ENCODE measurements around the gene ATP6V1C2. TPM values are rescaled to one million over a fixed set of nuclear protein-coding genes. Genes with fewer than 3 reads are reported as not detected.

ATP6V1C2 gene
- polyA plus RNA-seq, 2 of the 4 experiments (the other 2 are of a cell fraction), result 0.08 to 0.14 TPM

GRCh38 chr2:10678225-10678624 is 43.2 kb upstream of the ATP6V1C2 start (continued):
- TF ChIP-seq POLR2A (IDR thresholded peaks at IDR 0.05; ENCODE audit: low read length), result no peak

- Histone ChIP-seq H3K4me3 (no peak overlapping the region), H3K9me3 (no peaks in the 10 kb centered on the region), H3K4me1 (peaks cover 4% of the 10 kb centered on the region; the same call in 1 of the 3 replicates), H3K27ac (no peak overlapping the region), H3K4me2 (no peak overlapping the region)
- ChIA-PET POLR2A (no interaction called here), CTCF (interaction anchor here (0.9 to 1.4 kb wide), 2 partner anchors 8 to 57 kb away, joined by 3 to 6 read pairs; no protein-coding TSS in a partner anchor)
- WGBS (ENCODE audit: missing lambda C conversion rate), result 76% methylated on average over 1 of the region's 1 CpG
- TF ChIP-seq PHF8 (IDR thresholded peaks at IDR 0.05; ENCODE audit: borderline replicate concordance, low read depth) (no peak), MAZ (IDR thresholded peaks at IDR 0.05; ENCODE audit: borderline replicate concordance, low read depth, low read length) (no peak), POLR2AphosphoS2 (conservative IDR thresholded peaks at IDR 0.05; ENCODE audit: low read length) (no peak), CBX2 (IDR thresholded peaks at IDR 0.05; ENCODE audit: borderline replicate concordance, low read depth) (no peak), KDM5A (IDR thresholded peaks at IDR 0.05) (no peak), MYC (IDR thresholded peaks at IDR 0.05; ENCODE audit: borderline replicate concordance, low read length) (no peak), RCOR1 (IDR thresholded peaks at IDR 0.05; ENCODE audit: low read depth, low read length) (no peak), HOXB5 (CRISPR knock-in tag; IDR thresholded peaks at IDR 0.05) (no peak), EP300 (IDR thresholded peaks at IDR 0.05) (no peak), TFCP2L1 (CRISPR knock-in tag; IDR thresholded peaks at IDR 0.05) (no peak), HMGXB4 (CRISPR knock-in tag; IDR thresholded peaks at IDR 0.05; ENCODE audit: borderline replicate concordance) (no peak), ATOH8 (CRISPR knock-in tag; IDR thresholded peaks at IDR 0.05; ENCODE audit: low read depth) (no peak), SREBF2 (IDR thresholded peaks at IDR 0.05) (no peak), JUN (IDR thresholded peaks at IDR 0.05) (no peak), BHLHE40 (IDR thresholded peaks at IDR 0.05; ENCODE audit: low read depth, low read length) (no peak), RNF2 (IDR thresholded peaks at IDR 0.05; ENCODE audit: borderline replicate concordance, low read depth) (no peak), NPAS2 (CRISPR knock-in tag; IDR thresholded peaks at IDR 0.05; ENCODE audit: borderline replicate concordance) (no peak), ESRRA (IDR thresholded peaks at IDR 0.05; ENCODE audit: borderline replicate concordance, low read length) (no peak), HOXA7 (CRISPR knock-in tag; IDR thresholded peaks at IDR 0.05) (no peak)
- FAIRE-seq (no peak), DNase-seq (ENCODE audit: low read depth in 1 of 2, low spot score in 1 of 2) (no peak), ATAC-seq (no peak)
Measured at GRCh38 chr2:10680214-10680613, 41.2 kb upstream of the ATP6V1C2 start.

- no peak overlapping the region for H3K4me2 ChIP-seq
- H3K9me3 ChIP-seq, result no peaks in the 10 kb centered on the region
- ChIA-PET POLR2A (interaction anchor here (0.7 to 1.2 kb wide), 2 partner anchors 8 to 235 kb away, joined by 3 to 5 read pairs; no protein-coding TSS in a partner anchor), CTCF (no interaction called here)
- DNase-seq (ENCODE audit: low read depth in 1 of 2, low spot score in 1 of 2) (no peak), FAIRE-seq (no peak), ATAC-seq (no peak)
- no peak overlapping the region for H3K27ac ChIP-seq
- peaks cover 4% of the 10 kb centered on the region; the same call in 1 of the 3 replicates for H3K4me1 ChIP-seq
- TF ChIP-seq ELK1 (IDR thresholded peaks at IDR 0.05; ENCODE audit: low read depth, low read length) (no peak), PHF8 (IDR thresholded peaks at IDR 0.05; ENCODE audit: borderline replicate concordance, low read depth) (no peak), ZNF302 (CRISPR knock-in tag; IDR thresholded peaks at IDR 0.05) (no peak), CTCF (IDR thresholded peaks at IDR 0.05) (no peak), SREBF2 (IDR thresholded peaks at IDR 0.05) (no peak), SMC3 (IDR thresholded peaks at IDR 0.05) (no peak), KDM1A (IDR thresholded peaks at IDR 0.05; ENCODE audit: low read depth) (no peak), ZSCAN20 (CRISPR knock-in tag; IDR thresholded peaks at IDR 0.05) (no peak)
- H3K4me3 ChIP-seq, result no peak overlapping the region
- 80% methylated on average over 2 of the region's 2 CpGs for WGBS (ENCODE audit: missing lambda C conversion rate)
Measured at GRCh38 chr2:10680957-10681356, 40.5 kb upstream of the ATP6V1C2 start.
